HTERT RPE-1 (cell line): ENCODE measurements around the gene DNAI1.

ENCODE experiments used
- in situ Hi-C: fragments of 300-500 bp; cut with MboI; formaldehyde crosslinking; loops from 4 replicates; pipeline ENCODE4 v1.14.3; 2020; ENCODE audit warnings: low sequenced_read_pairs

DNAI1 gene

DNA sequence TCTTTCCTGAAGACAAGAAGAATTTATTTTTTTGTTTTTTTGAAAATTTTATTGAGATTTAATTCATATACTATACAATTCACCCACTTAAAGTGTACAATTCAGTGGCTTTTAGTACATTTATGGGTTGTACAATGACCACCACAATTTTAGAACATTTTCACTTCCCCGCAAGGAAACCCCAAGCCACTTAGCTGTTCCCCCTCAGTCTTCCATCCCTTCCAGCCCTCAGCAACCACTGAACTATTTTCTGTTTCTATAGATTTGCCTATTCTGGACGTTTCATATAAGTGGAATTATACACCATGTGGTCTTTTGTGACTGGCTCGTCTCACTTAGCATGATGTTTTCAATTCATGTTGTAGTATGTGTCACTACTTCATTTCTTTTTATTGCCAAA lies 28.0 kb downstream of the DNAI1 start:
- in situ Hi-C loops: no loop called here

- in situ Hi-C loops: no loop called here
Observed at GRCh38 chr9:34490360-34490759, 31.8 kb downstream of the DNAI1 start.

- in situ Hi-C loops: no loop called here
Observed at GRCh38 chr9:34490760-34491159, 32.2 kb downstream of the DNAI1 start.

DNA sequence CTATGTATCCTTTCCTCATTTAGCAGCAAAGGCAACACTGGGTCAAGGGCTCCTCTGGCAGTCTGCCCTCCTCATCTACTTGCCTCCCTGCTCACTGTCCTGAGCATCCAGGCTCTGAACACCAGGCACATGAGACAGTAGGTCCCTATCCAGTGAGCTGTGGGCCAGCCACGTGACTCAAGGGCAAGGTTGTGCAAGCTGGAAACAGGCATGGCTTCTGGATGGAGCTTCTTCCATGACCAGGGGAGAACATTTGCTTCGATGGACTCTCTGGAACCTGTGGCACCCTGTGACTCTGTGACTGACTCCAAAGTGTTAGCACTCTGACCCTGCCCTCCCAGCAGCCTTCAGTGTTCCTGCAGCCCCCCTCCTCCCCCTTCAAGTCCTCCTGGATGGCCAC lies 33.0 kb downstream of the DNAI1 start:
- in situ Hi-C loops: no loop called here

DNA sequence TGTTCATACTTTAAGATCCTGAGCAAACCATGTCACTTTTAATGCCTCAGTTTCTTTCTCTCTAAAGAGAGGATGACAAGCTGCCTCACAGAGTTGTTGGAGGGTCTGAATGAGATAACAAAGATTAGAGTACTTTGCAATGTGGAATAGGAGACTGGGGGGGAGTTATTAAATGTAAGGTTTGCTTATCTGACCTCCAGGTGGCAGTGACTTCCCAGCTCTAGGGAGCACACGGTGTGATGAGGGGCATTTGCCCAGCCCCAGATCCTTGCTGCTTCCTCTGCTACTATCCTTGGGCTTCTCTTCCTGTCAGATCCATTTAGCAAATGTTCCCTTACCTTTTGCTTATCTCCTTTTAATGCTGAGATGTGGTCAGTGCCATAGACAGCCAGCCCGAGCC lies 33.4 kb downstream of the DNAI1 start:
- in situ Hi-C loops: no loop called here

- in situ Hi-C loops: no loop called here
Observed at GRCh38 chr9:34493972-34494535, 35.4 kb downstream of the DNAI1 start.

DNA sequence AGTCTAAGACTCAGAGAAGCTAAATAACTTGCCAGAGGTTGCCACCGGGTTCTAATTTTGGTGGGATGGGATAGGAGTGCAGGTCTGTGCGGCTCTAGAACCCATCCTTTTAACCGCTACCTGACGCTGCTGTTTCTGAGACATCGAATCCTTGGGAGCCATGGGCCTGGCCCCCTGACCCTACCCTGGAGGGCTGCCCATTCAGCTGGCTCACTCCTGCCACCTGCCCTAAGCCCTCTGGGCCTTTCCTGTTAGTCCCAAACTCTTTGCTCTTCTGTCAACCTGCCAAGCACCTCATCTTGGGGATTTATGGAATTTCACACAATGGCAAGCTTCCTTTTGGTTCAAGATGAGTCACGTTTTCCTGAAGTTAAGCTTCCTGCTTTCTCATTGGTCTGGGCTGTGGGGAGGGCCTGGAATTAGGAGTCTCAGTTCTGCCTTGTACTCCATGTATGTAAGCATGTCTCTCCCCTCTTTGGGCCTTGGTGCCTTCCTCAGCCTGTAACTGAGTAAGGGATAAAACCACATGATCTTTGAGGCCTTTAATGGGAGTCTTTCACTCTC lies 37.6 kb downstream of the DNAI1 start:
- in situ Hi-C loops: no loop called here

DNA sequence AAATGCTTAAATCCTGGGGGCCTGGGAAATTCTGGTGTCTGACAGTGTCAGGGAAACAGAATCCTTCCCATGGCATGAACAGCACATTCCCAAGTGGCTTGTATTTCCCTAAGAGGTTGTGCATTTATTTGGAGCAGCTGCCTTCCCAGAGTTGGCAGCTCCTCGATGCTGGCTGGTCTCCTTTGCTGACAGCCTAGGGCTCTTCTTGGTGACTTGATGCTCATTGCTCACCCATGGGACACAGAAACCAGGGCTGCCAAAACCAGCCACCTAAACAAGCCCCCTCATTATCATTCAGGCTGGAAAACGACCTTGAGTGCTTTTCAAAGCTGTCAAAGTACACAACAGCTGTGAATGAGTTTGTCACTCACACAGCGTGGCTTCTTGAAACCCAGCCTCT lies 39.9 kb downstream of the DNAI1 start:
- in situ Hi-C loops: no loop called here

- in situ Hi-C loops: no loop called here
Observed at GRCh38 chr9:34499076-34499475, 40.5 kb downstream of the DNAI1 start.

GRCh38 chr9:34500623-34501267 lies 42.1 kb downstream of the DNAI1 start:
- in situ Hi-C loops: no loop called here

DNA sequence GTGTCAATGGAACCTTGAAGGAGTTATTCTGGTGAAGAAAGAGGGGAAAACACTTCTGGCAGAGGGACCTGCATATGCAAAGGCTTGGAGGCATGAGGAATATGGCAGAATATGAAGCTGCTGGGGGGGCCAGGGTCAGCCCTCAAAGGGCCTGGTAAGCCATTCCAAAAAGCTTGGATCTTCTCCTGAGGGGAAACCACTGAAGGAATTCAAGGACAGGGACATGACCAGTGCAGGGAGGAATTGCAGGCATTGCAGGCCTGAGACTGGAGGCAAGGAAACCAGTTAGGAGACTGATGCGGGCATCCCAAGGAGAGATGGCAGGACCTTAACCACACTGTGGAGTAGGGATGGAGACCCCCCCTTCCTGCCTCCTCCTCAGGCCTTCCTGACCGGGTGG lies 42.8 kb downstream of the DNAI1 start:
- in situ Hi-C loops: no loop called here

- in situ Hi-C loops: no loop called here
Observed at GRCh38 chr9:34501889-34502425, 43.4 kb downstream of the DNAI1 start.

- in situ Hi-C loops: no loop called here
Observed at GRCh38 chr9:34502471-34502870, 43.9 kb downstream of the DNAI1 start.

DNA sequence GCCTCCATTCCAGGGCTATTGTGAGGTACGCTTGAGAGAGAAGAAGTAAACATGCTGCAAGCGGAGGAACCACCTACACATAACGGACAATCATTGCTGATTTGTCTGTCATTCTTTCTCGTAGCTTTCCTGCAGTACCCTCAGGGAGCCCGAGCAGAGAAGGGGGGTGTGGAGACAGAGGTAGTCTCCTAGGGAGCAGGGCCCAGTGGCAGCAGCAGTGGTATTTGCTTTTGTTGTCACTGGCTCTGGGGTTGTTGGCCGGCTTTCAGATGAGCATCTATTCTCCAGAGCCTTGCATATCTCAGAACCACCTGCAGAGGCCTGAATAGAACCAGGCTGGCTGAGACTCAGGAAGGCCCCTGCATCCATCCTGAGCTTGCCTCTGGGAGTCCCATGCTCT lies 44.3 kb downstream of the DNAI1 start:
- in situ Hi-C loops: no loop called here

DNA sequence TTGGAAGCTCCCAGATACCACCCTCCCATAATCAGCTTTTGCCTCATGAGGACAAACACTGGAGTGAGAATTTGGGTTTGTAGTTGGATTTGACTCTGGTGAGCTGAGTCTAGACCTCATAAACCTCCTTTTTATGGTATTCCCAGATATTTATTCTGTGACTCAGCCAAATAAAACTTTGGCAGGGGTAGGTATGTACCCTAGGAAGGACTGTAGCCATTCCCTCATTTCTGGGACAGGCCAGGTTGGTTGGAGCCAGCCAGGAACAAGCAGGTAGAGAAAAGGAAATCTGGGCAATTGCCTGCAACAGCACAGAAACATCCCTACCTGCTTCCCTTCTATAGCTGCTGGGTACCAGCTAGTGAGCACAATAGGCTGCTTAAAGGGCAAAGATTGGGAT lies 44.8 kb downstream of the DNAI1 start:
- in situ Hi-C loops: no loop called here

- in situ Hi-C loops: no loop called here
Observed at GRCh38 chr9:34505370-34506120, 46.9 kb downstream of the DNAI1 start.

DNA sequence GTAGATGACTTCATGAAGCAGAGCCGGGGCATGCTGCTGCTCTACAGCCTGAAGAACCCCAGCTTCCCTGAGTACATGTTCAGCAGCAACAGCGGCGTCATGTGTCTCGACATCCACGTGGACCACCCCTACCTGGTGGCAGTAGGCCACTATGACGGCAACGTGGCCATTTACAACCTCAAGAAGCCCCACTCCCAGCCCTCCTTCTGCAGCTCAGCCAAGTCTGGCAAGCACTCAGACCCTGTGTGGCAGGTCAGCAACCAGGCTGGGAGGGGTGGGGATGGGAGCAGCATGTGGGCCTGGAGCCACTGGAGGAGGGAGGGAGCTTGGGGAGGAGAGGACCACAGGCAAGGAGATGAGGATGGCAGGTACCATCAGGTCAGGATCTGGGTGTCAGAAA lies 48.0 kb downstream of the DNAI1 start:
- in situ Hi-C loops: no loop called here

- in situ Hi-C loops: no loop called here
Observed at GRCh38 chr9:34507556-34507955, 49.0 kb downstream of the DNAI1 start.

GRCh38 chr9:34507966-34508365 lies 49.4 kb downstream of the DNAI1 start:
- in situ Hi-C loops: no loop called here

GRCh38 chr9:34508463-34508862 lies 49.9 kb downstream of the DNAI1 start:
- in situ Hi-C loops: no loop called here

GRCh38 chr9:34508951-34509350 lies 50.3 kb downstream of the DNAI1 start:
- in situ Hi-C loops: no loop called here
